Astrocyte of the hippocampus (primary cell): ENCODE measurements around the gene CTNNAL1.
"Not testable (repeated sequence)": the region's sequence is repeated elsewhere in the genome, so short reads cannot be mapped to it uniquely, and the experiment has no call there.

Source experiments
- DNase-seq: peaks from one replicate; pipeline ENCODE4 v3.0.0; 2011; ENCODE audit warnings: low read depth, low spot score

Gene CTNNAL1, protein sequence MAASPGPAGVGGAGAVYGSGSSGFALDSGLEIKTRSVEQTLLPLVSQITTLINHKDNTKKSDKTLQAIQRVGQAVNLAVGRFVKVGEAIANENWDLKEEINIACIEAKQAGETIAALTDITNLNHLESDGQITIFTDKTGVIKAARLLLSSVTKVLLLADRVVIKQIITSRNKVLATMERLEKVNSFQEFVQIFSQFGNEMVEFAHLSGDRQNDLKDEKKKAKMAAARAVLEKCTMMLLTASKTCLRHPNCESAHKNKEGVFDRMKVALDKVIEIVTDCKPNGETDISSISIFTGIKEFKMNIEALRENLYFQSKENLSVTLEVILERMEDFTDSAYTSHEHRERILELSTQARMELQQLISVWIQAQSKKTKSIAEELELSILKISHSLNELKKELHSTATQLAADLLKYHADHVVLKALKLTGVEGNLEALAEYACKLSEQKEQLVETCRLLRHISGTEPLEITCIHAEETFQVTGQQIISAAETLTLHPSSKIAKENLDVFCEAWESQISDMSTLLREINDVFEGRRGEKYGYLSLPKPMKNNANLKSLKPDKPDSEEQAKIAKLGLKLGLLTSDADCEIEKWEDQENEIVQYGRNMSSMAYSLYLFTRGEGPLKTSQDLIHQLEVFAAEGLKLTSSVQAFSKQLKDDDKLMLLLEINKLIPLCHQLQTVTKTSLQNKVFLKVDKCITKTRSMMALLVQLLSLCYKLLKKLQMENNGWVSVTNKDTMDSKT

DNA sequence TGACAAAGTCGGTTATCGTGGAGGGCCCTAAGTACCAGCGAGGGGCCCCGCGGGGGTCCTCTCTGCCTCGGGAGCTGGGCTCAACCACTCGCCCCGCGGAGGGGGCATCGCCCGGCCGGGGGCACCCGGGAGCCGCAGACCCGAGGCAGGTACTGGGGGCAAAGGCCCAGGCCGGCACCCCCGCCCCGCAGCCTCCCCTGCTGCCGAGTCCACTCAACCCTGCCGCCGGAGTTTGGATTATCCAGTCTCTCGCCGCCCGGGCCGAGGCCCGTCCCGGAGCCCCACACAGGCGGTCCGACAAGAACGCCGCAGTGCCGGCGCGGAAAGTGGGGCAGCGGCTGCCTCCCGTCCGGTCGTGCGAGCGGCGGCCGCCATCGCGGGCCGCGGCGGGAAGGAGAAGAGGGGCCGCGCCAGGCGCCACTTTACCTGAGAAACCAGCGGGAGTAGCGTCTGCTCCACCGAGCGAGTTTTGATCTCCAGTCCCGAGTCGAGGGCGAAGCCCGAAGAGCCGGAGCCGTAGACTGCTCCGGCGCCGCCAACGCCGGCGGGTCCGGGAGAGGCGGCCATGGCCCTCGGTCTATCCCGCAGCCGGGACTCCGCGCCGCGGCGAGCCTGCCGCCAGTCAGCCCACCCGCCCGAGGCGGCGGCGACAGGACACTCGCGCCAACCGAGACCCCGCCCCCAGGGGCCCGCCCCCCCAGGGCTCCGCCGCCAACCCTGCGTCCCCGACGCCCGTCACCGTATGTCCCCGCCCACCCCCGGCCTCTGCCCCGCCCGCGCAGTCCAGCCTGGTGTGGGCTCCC, at the start of gene CTNNAL1:
CTNNAL1 (minus strand) TSS at position 624 of the 803 bp plus-strand sequence; CDS start at position 567, 57 bp downstream.
- DNase-seq: peak; percentile 95

DNA sequence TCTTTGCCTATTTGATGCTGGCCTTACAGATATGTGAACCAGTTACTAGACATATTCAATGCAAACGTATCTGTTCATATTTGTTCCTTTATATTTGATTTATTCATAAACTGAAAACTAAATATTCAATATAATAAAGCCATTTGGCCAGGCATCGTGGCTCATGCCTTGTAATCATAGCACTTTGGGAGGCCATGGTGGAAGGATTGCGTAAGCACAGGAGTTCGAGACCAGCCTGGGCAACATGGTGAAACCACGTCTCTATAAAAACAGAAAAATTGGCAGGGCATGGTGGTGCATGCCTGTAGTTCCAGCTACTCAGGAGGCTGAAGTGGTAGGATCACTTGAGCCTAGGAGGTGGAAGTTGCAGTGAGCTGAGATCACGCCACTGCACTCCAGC, 49.2 kb upstream of the CTNNAL1 start:
- no peak for DNase-seq

DNA sequence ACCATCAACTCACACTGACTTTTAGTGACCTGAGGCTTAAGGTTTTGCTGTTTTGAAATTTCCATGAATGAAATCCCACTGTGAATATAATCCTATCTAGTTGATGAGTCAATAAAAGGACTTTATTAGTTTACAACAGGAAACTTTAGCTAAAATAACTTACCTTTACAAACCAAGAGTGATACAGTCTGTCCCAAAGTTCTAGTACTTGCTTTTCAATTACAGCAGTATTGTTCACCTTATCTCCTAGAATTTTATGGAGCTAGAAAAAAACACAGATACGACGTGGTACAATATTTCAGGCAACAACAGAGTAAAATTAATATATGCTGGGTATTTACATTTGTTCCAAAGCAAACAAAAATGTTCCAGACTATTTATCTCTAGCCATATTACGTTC, 46.9 kb upstream of the CTNNAL1 start:
- no peak for DNase-seq

DNA sequence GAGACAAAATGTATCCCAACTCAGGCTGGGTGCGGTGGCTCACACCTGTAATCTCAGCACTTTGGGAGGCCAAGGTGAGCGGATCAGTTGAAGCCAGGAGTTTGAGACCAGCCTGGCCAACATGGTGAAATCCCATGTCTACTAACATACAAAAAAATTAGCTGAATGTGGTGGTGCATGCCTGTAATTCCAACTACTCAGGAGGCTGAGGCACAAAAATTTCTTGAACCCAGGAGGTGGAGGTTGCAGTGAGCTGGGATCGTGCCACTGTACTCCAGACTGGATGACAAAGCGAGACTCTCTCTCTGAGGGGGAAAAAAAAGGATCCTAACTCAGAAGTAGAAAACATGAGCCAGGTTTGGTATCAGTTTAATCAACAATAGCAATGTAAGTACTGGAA, 39.8 kb upstream of the CTNNAL1 start:
- not testable (repeated sequence) for DNase-seq

DNA sequence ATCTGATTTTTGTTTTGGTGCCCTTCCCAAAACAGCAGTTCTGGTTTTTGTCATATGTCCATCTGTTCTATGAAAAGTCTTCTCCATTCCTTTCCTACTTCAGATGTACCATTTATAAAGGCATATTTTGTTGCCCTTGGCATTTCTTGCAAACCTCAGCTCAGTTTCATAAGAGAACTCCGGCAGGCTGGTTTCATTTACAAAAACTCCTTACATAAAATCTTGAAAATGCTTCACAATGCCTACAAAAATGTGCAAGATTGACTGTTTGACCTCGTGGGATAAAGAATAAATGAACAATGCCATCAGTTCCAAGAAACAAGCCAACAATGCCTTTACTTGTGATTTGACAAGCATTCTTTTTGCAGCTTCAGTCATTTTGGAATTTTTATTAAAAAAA, 39.1 kb upstream of the CTNNAL1 start:
- DNase-seq: peak; percentile 54

DNA sequence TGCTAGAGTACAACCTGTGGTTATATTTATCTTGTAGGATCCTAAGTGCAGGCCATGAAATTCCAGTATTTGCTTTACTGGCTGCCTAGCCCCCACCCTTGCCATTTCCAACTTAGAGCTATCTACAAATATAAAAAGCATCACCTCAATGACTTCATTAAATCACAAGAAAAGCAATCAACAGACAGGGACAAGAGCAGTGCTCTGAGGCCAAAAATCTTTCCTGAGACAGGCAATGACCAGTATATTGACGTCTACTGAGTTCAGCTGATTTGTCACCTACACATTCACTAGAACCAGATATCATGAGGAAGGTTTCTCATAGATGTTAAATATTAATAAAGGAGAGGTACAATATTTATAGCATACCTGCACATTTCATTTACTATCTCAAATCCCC, 38.4 kb upstream of the CTNNAL1 start:
- no peak for DNase-seq

DNA sequence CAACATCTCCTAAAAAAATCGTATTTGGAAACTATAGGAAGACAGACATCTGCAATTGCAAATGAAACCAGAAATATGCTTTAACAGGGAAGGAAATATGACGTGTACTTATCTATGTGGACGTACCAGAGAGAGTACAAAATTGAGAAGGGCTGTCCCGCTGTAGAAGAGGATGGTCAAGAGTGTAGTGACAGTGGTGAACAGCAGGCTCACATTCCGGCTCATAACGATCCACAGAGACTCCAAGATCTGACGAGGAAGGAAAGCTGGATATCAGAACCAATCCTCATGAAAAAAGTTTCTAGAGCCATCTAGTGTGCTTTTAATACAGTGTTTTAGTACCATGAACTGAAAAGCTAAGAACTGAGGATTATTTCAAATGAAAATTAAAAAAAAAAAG, 37.1 kb upstream of the CTNNAL1 start:
- no peak for DNase-seq

DNA sequence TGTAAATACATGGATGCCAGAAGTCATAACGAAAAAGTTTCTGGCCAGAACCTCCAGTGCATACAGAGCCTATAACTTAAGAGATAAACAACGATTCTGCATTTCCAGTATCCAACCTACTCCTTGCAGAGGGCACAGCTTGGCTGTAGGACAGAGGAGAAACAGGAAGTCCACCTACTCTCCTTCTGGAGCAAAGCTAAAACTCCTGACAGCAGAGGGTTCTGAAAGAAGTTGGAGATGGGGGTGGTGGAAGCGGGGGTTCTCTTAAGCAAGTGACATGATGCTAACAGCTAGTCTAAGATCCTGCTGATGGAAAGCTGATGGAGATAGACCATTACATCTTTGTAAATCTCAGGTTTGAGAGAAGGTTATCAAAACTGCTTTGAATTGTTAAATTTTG, 35.5 kb upstream of the CTNNAL1 start:
- no peak for DNase-seq

DNA sequence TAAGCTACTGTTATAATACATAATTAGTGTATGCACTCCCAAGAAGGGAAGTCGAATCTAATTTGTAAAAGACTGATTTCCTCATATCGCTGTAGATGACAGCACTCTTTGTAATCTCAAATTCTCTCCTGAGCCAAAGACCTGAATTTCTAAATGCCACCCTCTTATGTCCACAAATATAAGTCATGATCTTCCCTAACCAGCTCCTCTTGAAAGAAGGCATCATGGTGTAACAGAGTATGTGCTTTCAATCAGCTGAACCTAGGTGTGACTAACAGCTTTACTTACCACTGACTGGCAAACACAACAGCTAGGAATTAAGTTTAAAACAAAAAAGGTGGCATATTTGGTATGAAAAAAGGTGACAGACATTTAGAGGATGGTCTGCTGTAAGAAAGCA, 34.0 kb upstream of the CTNNAL1 start:
- DNase-seq: no peak

DNA sequence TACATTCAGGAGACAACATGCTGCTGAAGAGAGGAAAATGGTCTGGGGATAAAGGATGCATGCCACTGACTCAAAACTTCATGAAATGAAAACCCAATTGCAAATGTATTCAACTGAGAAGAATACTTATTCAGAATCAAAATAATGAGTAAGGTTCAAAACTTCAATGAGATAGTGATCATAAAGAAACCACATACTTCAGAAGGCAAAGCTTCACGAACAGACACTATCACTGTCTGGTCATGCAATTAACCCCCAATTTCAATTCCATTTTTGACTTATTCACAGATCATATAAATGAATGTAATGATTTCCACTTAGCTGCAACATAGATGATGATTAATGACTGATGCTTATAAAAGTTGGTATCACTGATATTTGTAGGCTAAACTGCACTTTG, 33.0 kb upstream of the CTNNAL1 start:
- DNase-seq: no peak

DNA sequence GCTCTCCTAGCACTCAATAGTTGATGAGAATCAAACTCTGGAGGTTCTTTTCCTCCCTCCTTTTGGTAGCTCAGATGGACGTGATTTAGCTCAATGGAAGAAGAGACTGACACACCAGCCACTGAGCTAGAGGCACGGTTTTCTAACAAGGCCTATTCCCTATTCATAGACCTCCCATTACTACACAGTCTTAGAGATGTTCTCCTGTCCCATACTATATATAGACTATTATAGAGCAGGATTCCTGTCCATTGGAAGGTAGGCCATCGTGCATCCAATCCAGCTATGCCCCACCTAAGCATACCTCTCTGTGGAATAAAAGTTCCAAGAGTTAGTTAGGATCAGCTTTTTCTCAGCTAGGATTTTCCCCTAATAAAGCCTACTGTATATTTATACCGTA, 30.3 kb upstream of the CTNNAL1 start:
- DNase-seq: no peak

DNA sequence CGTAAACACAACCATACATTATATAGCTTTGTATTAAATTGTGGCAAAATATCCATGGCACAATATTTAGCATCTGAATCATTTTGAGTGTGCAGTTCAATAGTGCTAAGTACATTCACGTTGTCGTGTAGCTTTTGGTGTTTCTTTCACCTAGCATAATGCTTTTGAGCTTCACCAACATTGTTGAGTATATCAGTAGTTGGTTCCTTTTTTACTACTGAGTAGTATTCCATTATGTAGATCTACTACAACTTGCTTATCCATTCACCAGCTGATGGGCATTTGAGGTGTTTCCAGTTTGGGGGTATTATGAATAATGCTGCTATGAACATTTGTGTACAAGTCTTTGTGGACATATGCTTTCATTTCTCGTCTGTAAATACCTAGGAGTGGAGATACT, 27.3 kb upstream of the CTNNAL1 start:
- no peak for DNase-seq

DNA sequence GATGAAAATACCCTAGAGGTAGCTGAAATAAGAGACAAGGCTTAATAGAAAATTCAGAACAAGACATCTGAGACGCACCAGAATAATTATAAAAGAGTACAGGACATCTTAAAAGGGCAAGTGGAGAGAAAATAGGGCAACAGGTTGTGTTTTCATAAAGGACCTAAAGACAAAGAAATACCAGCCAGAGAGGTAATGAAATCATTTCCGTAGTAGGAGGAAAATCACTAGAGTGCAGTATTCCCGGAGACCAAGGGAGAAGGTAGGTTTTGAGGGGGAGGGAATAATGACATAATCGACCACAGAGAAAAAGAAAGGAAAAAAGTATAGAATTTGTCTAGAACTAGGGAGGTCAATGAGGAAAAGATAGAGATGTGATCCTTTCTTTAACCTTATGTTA, 26.2 kb upstream of the CTNNAL1 start:
- DNase-seq: no peak

DNA sequence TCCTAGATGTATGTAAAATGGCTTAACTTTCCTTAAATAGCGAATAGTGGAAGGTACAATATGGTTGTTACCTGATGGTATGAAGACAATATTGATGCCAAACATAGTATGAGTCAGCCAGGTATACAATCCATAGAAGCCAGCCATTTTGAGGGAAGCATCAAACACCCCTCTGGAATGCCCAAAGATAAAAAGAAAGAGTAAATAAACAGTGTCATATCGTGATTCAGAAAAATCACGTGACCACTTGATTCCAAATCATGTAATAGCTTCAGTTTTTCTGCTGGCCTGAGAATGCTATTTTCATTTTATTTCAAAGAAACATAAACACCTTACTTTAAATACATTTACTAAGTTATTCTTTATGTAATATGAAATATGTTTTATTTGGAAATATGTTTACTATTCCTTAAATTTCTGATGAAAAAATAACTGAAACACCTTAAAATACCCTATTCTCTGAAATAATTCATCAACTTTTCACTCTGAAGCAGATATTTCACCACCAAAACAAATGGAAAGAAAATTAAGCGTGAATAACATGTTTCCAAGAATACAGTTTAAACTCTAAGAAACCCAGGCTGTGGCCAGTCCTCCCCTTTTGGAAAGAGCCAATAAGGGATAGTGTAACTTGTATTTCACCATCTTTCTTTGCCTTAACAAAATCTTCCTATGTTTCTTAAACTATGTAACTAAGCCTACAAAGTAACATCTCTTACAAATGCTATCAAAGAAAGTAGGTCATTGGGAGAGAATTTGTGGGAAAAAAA, 24.8 kb upstream of the CTNNAL1 start:
- no peak for DNase-seq

DNA sequence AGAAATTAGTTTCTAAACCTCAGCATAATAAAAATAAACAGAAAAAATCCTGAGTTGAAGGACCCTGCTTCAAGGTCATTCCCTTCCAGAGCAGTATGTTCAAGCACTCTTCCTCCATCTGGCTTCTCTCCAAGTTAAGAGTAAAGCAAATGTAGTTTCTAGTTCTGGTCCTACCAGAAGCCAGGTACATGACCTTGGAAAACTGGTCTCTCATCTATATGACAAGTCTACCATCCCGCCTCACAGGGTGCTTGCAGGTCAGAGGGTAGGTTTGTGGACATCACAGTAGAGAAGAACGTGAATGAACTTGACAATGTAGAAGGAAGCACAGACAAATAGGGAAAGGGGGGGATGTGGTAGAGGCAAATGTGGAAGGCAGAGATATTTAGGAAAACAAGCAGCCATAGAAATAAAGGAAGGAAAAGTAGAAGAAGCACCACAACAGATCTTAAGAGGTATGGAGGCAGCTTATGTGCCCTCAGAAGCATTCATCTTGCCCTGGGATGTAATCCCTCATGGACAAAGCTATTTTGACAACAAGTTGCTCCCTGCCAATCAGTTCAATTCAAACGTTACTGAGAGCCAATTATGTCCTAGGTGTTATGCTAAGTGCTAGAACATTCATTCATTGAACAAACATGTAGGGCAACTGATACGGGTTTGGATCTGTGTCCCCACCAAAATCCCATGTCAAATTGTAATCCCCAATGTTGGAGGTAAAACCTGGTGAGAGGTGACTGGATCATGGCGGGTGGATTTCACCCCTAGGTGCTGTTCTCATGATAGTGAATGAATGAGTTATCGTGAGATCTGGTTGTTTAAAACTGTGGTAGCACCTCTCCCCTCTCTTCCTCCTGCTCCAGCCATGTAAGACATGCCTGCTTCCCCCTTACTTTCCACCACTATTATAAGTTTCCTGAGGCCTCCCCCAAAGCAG, 23.7 kb upstream of the CTNNAL1 start:
- DNase-seq: no peak

DNA sequence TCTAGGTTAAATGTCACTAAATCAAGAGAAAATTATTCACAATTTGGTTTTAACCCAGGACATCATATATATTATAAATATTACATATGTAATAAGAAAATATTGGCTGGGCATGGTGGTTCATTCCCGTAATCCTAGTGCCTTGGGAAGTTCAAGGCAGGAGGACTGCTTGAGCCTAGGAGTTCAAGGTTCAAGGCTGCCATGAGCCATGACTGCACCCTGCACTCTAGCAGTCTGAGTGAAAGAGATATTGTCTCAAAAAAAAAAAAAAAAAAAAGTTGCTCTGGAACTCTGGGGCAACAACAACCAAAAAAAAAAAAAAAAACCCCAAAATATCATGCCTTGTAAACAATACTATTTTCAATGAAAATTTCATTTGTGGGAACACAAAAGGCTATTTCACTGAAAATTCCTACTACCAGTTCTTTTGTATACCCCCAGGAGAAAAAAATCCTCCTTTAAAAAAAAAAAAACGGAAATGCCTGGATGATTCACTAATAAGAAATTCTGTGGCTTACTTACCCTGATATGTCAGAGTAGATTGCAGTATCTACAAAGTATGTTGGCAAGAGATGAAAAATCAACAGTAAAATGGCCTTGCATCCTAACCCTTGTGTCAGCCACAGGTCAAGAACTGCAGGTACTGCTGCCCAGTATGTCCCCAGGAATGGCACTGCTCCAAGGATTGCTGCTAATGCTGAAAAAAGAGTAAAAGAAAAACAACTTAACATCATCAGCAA, 22.6 kb upstream of the CTNNAL1 start:
- peak; percentile 91 for DNase-seq

DNA sequence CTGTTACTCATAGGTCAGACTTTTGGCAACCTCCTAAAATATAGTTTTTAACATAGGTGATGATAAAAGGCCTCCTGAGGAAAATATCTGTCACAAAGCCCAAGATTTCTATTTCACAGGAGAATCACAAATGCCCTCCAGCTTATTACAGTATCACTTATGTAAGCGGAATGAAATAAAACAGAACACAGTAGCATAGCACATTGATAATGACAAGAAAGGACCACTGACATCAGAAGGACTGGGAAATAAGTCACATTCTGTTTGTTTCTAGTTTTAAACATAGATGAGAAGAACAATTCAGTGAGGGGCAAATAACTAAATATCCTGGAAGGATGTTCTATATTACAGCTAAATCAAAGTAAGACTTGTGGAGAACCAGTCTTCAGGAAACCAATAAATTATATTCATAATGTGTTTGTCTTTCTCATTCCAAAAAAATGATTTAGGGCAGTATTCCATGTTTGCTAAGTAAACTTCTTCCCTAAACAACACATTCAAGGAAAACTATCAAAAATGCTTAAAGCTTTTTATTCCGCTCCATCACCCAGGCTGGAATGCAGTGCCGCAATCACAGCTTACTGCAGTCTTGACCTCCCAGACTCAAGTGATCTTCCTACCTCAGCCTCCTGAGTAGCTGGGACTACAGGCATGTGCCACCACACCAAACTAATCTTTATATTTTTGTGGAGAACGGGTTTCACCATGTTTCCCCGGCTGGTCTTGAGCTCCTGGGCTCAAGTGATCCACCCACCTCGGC, 20.8 kb upstream of the CTNNAL1 start:
- peak; percentile 40 for DNase-seq

DNA sequence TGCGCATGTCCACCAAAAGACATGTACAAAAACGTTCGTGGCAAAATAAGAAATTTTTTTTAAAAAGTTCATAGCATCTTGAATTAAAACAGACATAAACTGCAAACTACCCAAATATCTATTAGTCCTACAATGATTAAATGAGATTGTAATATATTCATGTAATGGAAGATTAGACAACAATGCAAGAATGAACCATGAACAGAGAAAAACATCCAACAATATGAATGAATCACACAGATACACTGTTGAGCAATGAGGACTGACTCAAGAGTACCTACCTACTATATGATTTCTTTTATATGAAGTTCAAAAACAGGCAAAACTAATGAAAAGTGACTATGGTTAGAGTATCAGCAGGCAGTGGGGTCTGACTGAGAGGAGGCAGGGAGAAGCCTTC, 17.9 kb upstream of the CTNNAL1 start:
- DNase-seq: no peak

DNA sequence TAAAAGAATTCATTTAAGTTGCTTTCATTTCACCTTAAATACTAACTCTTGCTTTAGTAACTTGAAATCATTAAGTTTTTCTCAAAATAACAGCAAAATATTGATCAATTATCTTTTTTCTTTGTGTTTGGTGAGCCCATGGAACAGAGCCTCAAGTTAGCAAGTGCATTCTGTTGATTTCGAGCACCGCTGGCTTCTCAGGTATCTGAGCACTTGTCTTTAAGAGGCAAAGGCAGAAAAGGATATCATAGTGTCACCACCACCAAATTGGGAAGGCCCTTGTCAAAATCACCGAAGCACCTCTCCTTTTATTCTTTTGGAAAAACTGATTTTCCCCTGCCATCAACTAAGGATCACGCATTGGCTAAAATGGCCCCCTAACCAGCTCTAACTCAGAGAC, 17.1 kb upstream of the CTNNAL1 start:
- DNase-seq: no peak
